H1 (cell line): ENCODE measurements around the gene TRIM14. TPM values are rescaled to one million over a fixed set of nuclear protein-coding genes. Genes with fewer than 3 reads are reported as not detected.
"Not testable (repeated sequence)": the region's sequence is repeated elsewhere in the genome, so short reads cannot be mapped to it uniquely, and the experiment has no call there.

Source experiments
- CTCF ChIA-PET: fragments of 300-600 bp; sonication (Branson Sonifier 250); formaldehyde crosslinking; loops from one replicate; lab custom pipeline; 2021; ENCODE audit not compliant: partially characterized antibody; lab: Charles Lee
- POLR2A ChIA-PET: fragments of 300-600 bp; sonication (Branson Sonifier 250); formaldehyde crosslinking; loops from one replicate; lab custom pipeline; 2021; ENCODE audit warnings: inconsistent platforms; ENCODE audit not compliant: partially characterized antibody; lab: Charles Lee
- DNase-seq, 2 experiments: peaks; one replicate each; pipeline versions ENCODE4 v3.0.0 to v3.0.0-alpha.2; 2010 to 2022; ENCODE audit warnings: low spot score in 2 of 2, low read depth in 1 of 2, mixed read lengths in 1 of 2
- FAIRE-seq: peaks from 2 replicates; lab custom pipeline; 2011; peaks lifted over from hg19 to GRCh38; lab: Jason Lieb, UNC
- H2AFZ ChIP-seq: 2 replicates; pipeline ENCODE4 v1.8.1; 2012; ENCODE audit warnings: low read length, inconsistent platforms
- H2AK5ac ChIP-seq: 2 replicates; pipeline ENCODE4 v1.6.1; 2013; ENCODE audit warnings: low read depth, low read length
- H2BK120ac ChIP-seq: replicated peaks from 2 replicates; pipeline ENCODE3; 2013; ENCODE audit warnings: low read depth, low read length, inconsistent platforms
- H2BK12ac ChIP-seq: 2 replicates; pipeline ENCODE4 v1.6.1; 2013; ENCODE audit warnings: low read depth, low read length
- H2BK15ac ChIP-seq: 2 replicates; pipeline ENCODE4 v1.6.1; 2013; ENCODE audit warnings: low read length
- H2BK20ac ChIP-seq: 2 replicates; pipeline ENCODE4 v1.6.1; 2013; ENCODE audit warnings: low read length
- H2BK5ac ChIP-seq: 2 replicates; pipeline ENCODE4 v1.6.1; 2013; ENCODE audit warnings: low read depth, low read length
- H3K14ac ChIP-seq: 2 replicates; pipeline ENCODE4 v1.6.1; 2013; ENCODE audit warnings: inconsistent platforms; ENCODE audit not compliant: insufficient read length
- H3K18ac ChIP-seq: 2 replicates; pipeline ENCODE4 v1.6.1; 2013; ENCODE audit warnings: low read length; ENCODE audit errors: extremely low read depth
- H3K23ac ChIP-seq: 2 replicates; pipeline ENCODE4 v1.6.1; 2013; ENCODE audit warnings: inconsistent platforms; ENCODE audit not compliant: insufficient read length
- H3K23me2 ChIP-seq: 2 replicates; pipeline ENCODE4 v1.6.1; 2013; ENCODE audit warnings: low read depth, low read length
- H3K27ac ChIP-seq: 2 replicates; pipeline ENCODE4 v1.6.1; 2011; ENCODE audit warnings: low read depth, low read length, inconsistent platforms
- H3K27me3 ChIP-seq, 4 experiments: replicated peaks in 1 of 4; 1 replicate in 1 of 4; 2 replicates in 3 of 4; pipeline versions ENCODE4 v1.6.1 to v1.8.1; 2011 to 2013; ENCODE audit warnings: low read length in 3 of 4, mild to moderate bottlenecking in 3 of 4, inconsistent platforms in 2 of 4, mixed read lengths in 2 of 4, moderate library complexity in 1 of 4; ENCODE audit not compliant: control insufficient read depth in 3 of 4, insufficient read depth in 3 of 4; ENCODE audit errors: extremely low read depth in 1 of 4
- H3K36me3 ChIP-seq, 4 experiments: 2 replicates each; pipeline versions ENCODE4 v1.6.1 to v1.8.1; 2011 to 2013; ENCODE audit warnings: mild to moderate bottlenecking in 4 of 4, low read length in 3 of 4, moderate library complexity in 2 of 4, control low read depth in 1 of 4, inconsistent platforms in 1 of 4; ENCODE audit not compliant: insufficient read depth in 4 of 4, control insufficient read depth in 2 of 4
- H3K4ac ChIP-seq: replicated peaks from 2 replicates; pipeline ENCODE3; 2013; ENCODE audit warnings: low read length, low read depth, mixed read lengths, inconsistent platforms; ENCODE audit not compliant: insufficient read length
- H3K4me1 ChIP-seq, 4 experiments: replicated peaks in 1 of 4; 1 replicate in 1 of 4; 2 replicates in 3 of 4; pipeline versions ENCODE4 v1.6.1 to v1.8.1; 2011 to 2013; ENCODE audit warnings: low read length in 3 of 4, inconsistent platforms in 2 of 4, mixed read lengths in 1 of 4; ENCODE audit not compliant: insufficient read depth in 4 of 4, control insufficient read depth in 3 of 4
- H3K4me2 ChIP-seq, 2 experiments: 2 replicates each; pipeline versions ENCODE4 v1.6.1 to v1.8.1; 2011 to 2013; ENCODE audit warnings: low read depth in 2 of 2, low read length in 2 of 2, control low read depth in 1 of 2, inconsistent platforms in 1 of 2, mild to moderate bottlenecking in 1 of 2; ENCODE audit not compliant: insufficient read depth in 1 of 2
- H3K4me3 ChIP-seq, 4 experiments: fragments of 200-600, 300-600 bp in 1 of 4; sonication (generic), shearing (Covaris generic), sonication (Bioruptor Twin) in 1 of 4; 2 replicates each; pipeline versions ENCODE4 v1.5.1 to v1.8.1; 2011 to 2016; ENCODE audit warnings: low read length in 4 of 4, low read depth in 3 of 4, control low read depth in 2 of 4, inconsistent platforms in 2 of 4, mild to moderate bottlenecking in 2 of 4, mixed read lengths in 1 of 4, moderate library complexity in 1 of 4; ENCODE audit not compliant: insufficient read depth in 2 of 4; ENCODE audit errors: extremely low read depth in 1 of 4
- H3K56ac ChIP-seq: replicated peaks from 2 replicates; pipeline ENCODE3; 2013; ENCODE audit warnings: low read depth, mild to moderate bottlenecking, mixed read lengths, low read length, inconsistent platforms; ENCODE audit not compliant: insufficient read length
- H3K79me1 ChIP-seq: 2 replicates; pipeline ENCODE4 v1.6.1; 2013; ENCODE audit warnings: low read depth, low read length, control low read depth
- H3K79me2 ChIP-seq, 2 experiments: 2 replicates each; pipeline versions ENCODE4 v1.6.1 to v1.8.1; 2012 to 2013; ENCODE audit warnings: low read length in 2 of 2, mild to moderate bottlenecking in 2 of 2, inconsistent platforms in 1 of 2; ENCODE audit not compliant: insufficient read depth in 2 of 2, control insufficient read depth in 1 of 2
- H3K9ac ChIP-seq, 4 experiments: replicated peaks in 1 of 4; 1 replicate in 1 of 4; 2 replicates in 3 of 4; pipeline versions ENCODE4 v1.6.1 to v1.8.1; 2011 to 2013; ENCODE audit warnings: low read depth in 3 of 4, low read length in 3 of 4, control low read depth in 2 of 4, mild to moderate bottlenecking in 2 of 4, moderate library complexity in 2 of 4, inconsistent platforms in 1 of 4; ENCODE audit errors: extremely low read depth in 1 of 4
- H3K9me3 ChIP-seq, 2 experiments: 2 replicates each; pipeline versions ENCODE4 v1.6.1 to v1.8.1; 2012 to 2013; ENCODE audit warnings: mild to moderate bottlenecking in 2 of 2, moderate library complexity in 2 of 2, control low read depth in 1 of 2, inconsistent platforms in 1 of 2, low read depth in 1 of 2, low read length in 1 of 2, mixed read lengths in 1 of 2; ENCODE audit not compliant: insufficient read depth in 2 of 2
- H4K20me1 ChIP-seq, 2 experiments: replicated peaks in 1 of 2; 2 replicates each; pipeline versions ENCODE3 to v1.8.1; 2011 to 2013; ENCODE audit warnings: inconsistent platforms in 2 of 2, low read length in 2 of 2, mild to moderate bottlenecking in 1 of 2; ENCODE audit not compliant: insufficient read depth in 2 of 2, control insufficient read depth in 1 of 2
- H4K5ac ChIP-seq: 2 replicates; pipeline ENCODE4 v1.6.1; 2013; ENCODE audit warnings: low read length, low read depth, mixed read lengths, inconsistent platforms; ENCODE audit not compliant: insufficient read length
- H4K8ac ChIP-seq: 2 replicates; pipeline ENCODE4 v1.8.0; 2013; ENCODE audit warnings: mild to moderate bottlenecking, moderate library complexity, low read length, inconsistent platforms; ENCODE audit not compliant: insufficient read depth; ENCODE audit errors: extremely low read depth
- H4K91ac ChIP-seq: replicated peaks from 2 replicates; pipeline ENCODE3; 2013; ENCODE audit warnings: low read length, mixed read lengths, inconsistent platforms; ENCODE audit not compliant: insufficient read length
- NANOG ChIP-seq: IDR thresholded peaks from 2 replicates; pipeline ENCODE4 v1.6.1; 2011; ENCODE audit warnings: low read length, low read depth, mild to moderate bottlenecking, inconsistent platforms; ENCODE audit not compliant: insufficient read depth, poor library complexity, severe bottlenecking
- WGBS, 2 experiments: shearing (Covaris generic) in 1 of 2; methylation state at CpG; one replicate each; pipeline versions ENCODE4 v1.1.6 to v1.1.7; 2013 to 2015; ENCODE audit warnings: low lambda C conversion rate in 2 of 2, mixed read lengths in 2 of 2, inconsistent platforms in 1 of 2, low coverage in 1 of 2, missing lambda C conversion rate in 1 of 2; ENCODE audit not compliant: insufficient replicate concordance in 2 of 2, insufficient coverage in 1 of 2, insufficient read length in 1 of 2; ENCODE audit errors: extremely low coverage in 1 of 2, missing lambda C conversion rate in 1 of 2; 5-methylcytosine and 5-hydroxymethylcytosine counted together
- polyA plus RNA-seq, 7 experiments: library from polyadenylated mRNA; depleted of rRNA in 3 of 7; stranded (reverse) in 5 of 7; unstranded in 2 of 7; fragments of >200 nt in 5 of 7; fragments of 200-250 nt in 2 of 7; gene quantifications; 1 replicate in 5 of 7; 2 replicates in 1 of 7; 4 replicates in 1 of 7; pipeline versions ENCODE4 v1.2.1 to v1.2.3, GENCODE V29; 2011 to 2013; ENCODE audit warnings: missing spikeins in 2 of 7, mixed read lengths in 2 of 7
- total RNA-seq: library from RNA; stranded (reverse); fragmentation: NEBNext Ultra II Directional; extraction: Animal tissue kit (Norgen Biotek cat#: 25700); gene quantifications from 2 replicates; pipeline ENCODE4 v1.2.1, GENCODE V29; 2021

The TRIM14 gene
- total and polyA plus RNA-seq, 2 of the 8 experiments (the other 6 are each of a cell fraction or from before 2014, with no cell fraction given) = 9.2 to 19.4 TPM

- H4K5ac ChIP-seq, CTCF ChIA-PET, H3K56ac ChIP-seq, H2AK5ac ChIP-seq, FAIRE-seq, H3K27ac ChIP-seq, H2AFZ ChIP-seq, H3K23ac ChIP-seq, H3K9ac ChIP-seq, H2BK5ac ChIP-seq, H2BK120ac ChIP-seq, H4K91ac ChIP-seq, H3K9me3 ChIP-seq, H2BK20ac ChIP-seq, H2BK12ac ChIP-seq, H3K79me2 ChIP-seq, H3K14ac ChIP-seq, H2BK15ac ChIP-seq, H3K79me1 ChIP-seq, H3K23me2 ChIP-seq, H3K27me3 ChIP-seq, H4K20me1 ChIP-seq, H3K18ac ChIP-seq, H3K4ac ChIP-seq, H4K8ac ChIP-seq: not testable (repeated sequence)
- 0 out of 4 replicates have a peak overlapping the region, but pooled peaks have one; percentile 11 to 20 for H3K4me2 ChIP-seq
- 0 out of 8 replicates have a peak overlapping the region, but pooled peaks of 1 of the 4 experiments have one; percentile 28 for H3K4me3 ChIP-seq
- peak; percentile 25 for TF ChIP-seq NANOG
- H3K4me1 ChIP-seq = peaks cover 0 to 11% (median 6%) of the 10 kb centered on the region in 4 experiments; a peak in 4 of 7 replicates
- POLR2A ChIA-PET = interaction anchor here (0.6 kb wide), 1 partner anchor 248 kb away, joined by 3 read pairs; no protein-coding TSS in a partner anchor
- DNase-seq = peak in 1 of 2 experiments; percentile 36
- H3K36me3 ChIP-seq = peaks cover 0 to 12% (median 6%) of the 10 kb centered on the region in 4 experiments; a peak in 4 of 8 replicates
- WGBS, 2 experiments = 43% methylated on average over 8 of the region's 8 CpGs; no CpG with 5 or more reads in 1 of the 2 experiments
Observed at GRCh38 chr9:98076514-98076890, 42.5 kb downstream of the TRIM14 start.
